ENCODE results near the gene GGNBP2. TPM values are rescaled to one million over a fixed set of nuclear protein-coding genes. Genes with fewer than 3 reads are reported as not detected.

The GGNBP2 gene
- total and polyA plus RNA-seq, 2 experiments from 2014 or later = 48.1 to 54.3 TPM

DNA sequence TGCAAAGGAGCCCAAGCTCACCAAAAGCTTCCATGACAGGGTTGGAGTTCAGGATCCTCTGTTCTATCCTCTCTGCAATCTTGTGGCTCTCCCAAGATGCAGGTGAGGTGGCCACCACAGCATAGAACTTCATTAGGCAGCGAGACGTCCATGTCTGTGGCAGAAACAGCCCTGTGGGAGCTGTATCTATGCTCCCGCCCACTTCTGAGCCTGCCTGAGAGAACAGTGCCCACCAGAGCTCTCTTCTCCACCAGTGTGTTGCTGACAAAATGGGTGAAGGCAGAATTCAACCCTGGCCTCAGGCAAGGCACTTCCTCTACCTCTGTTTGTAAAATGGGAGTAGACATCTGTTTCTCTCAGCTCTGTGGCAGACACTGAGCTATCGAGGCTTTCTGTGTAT, 28.9 kb upstream of the GGNBP2 start:
- no peak overlapping the region for H3K4me3 ChIP-seq
- H3K27me3 ChIP-seq = no peaks in the 10 kb centered on the region
- peaks cover 6% of the 10 kb centered on the region for H3K36me3 ChIP-seq
- TF ChIP-seq, protein P1, sequence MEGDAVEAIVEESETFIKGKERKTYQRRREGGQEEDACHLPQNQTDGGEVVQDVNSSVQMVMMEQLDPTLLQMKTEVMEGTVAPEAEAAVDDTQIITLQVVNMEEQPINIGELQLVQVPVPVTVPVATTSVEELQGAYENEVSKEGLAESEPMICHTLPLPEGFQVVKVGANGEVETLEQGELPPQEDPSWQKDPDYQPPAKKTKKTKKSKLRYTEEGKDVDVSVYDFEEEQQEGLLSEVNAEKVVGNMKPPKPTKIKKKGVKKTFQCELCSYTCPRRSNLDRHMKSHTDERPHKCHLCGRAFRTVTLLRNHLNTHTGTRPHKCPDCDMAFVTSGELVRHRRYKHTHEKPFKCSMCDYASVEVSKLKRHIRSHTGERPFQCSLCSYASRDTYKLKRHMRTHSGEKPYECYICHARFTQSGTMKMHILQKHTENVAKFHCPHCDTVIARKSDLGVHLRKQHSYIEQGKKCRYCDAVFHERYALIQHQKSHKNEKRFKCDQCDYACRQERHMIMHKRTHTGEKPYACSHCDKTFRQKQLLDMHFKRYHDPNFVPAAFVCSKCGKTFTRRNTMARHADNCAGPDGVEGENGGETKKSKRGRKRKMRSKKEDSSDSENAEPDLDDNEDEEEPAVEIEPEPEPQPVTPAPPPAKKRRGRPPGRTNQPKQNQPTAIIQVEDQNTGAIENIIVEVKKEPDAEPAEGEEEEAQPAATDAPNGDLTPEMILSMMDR (IDR thresholded peaks at IDR 0.05; ENCODE audit: low read depth, low read length) = no peak
- no peaks in the 10 kb centered on the region for H3K9me3 ChIP-seq (ENCODE audit: low read depth)
- no peak for DNase-seq (ENCODE audit: low read depth in 1 of 2, low spot score in 1 of 2)
- H3K4me1 ChIP-seq (ENCODE audit: low read depth) = no peaks in the 10 kb centered on the region
- no peak overlapping the region for H3K27ac ChIP-seq

DNA sequence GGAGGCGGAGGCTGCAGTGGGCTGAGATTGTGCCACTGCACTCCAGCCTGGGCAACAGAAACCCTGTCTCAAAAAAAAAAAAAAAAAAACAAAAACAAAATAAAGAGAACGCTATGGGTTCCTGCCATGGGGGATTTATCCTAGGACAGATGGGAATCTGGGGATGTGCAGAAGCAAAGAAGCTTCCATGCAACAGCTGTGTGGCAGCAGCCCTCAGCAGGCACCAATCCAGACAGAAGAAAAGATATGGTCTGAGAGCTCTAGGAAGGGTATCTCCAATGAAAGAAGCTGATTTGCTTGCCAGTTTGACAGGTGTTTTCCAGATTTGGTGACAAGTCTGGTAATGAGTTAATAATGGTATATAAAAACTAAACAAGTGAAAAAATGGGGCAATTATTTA, 21.6 kb upstream of the GGNBP2 start:
- Histone ChIP-seq H3K4me3 (no peak overlapping the region), H3K27ac (no peak overlapping the region), H3K4me1 (ENCODE audit: low read depth) (no peaks in the 10 kb centered on the region), H3K36me3 (peaks cover 30% of the 10 kb centered on the region), H3K27me3 (no peaks in the 10 kb centered on the region), H3K9me3 (ENCODE audit: low read depth) (no peaks in the 10 kb centered on the region)
- no peak for DNase-seq (ENCODE audit: low read depth in 1 of 2, low spot score in 1 of 2)
- TF ChIP-seq, protein P1 (IDR thresholded peaks at IDR 0.05; ENCODE audit: low read depth, low read length) = no peak

DNA sequence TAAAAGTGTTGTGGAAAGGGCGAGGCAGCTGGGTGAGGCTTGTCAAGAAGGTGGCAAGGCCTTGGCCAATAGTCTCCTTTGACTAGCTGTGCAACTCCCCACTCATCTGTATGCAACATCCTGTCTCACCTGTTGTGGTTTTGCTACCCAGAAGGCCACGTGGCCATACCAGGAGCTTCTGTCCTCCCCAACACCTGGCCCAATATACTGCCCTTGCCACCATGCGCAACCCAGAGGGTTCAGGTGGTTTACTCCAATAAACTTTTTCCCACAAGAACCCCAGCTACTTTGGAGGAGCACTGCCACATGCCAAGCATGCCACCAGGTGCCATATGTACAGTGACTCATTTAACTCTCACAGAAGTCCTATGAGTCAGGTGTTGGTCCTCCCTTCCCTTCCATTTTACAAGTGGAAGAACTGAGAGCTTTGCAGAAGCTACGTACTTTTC, 20.3 kb upstream of the GGNBP2 start:
- peaks cover 32% of the 10 kb centered on the region for H3K36me3 ChIP-seq
- no peak for DNase-seq (ENCODE audit: low read depth in 1 of 2, low spot score in 1 of 2)
- H3K27ac ChIP-seq = no peak overlapping the region
- no peaks in the 10 kb centered on the region for H3K27me3 ChIP-seq
- TF ChIP-seq, protein P1 (IDR thresholded peaks at IDR 0.05; ENCODE audit: low read depth, low read length) = no peak
- H3K4me1 ChIP-seq (ENCODE audit: low read depth) = no peaks in the 10 kb centered on the region
- H3K9me3 ChIP-seq (ENCODE audit: low read depth) = no peaks in the 10 kb centered on the region
- H3K4me3 ChIP-seq = no peak overlapping the region

GRCh38 chr17:36525113-36525512, 19.6 kb upstream of the GGNBP2 start:
- DNase-seq (ENCODE audit: low read depth in 1 of 2, low spot score in 1 of 2) = no peak

GRCh38 chr17:36525888-36526287, 18.8 kb upstream of the GGNBP2 start:
- Histone ChIP-seq H3K27ac (no peak overlapping the region), H3K4me1 (ENCODE audit: low read depth) (no peaks in the 10 kb centered on the region), H3K36me3 (peaks cover 29% of the 10 kb centered on the region), H3K9me3 (ENCODE audit: low read depth) (no peaks in the 10 kb centered on the region), H3K4me3 (no peak overlapping the region), H3K27me3 (no peaks in the 10 kb centered on the region)
- TF ChIP-seq, protein P1 (IDR thresholded peaks at IDR 0.05; ENCODE audit: low read depth, low read length) = no peak
- DNase-seq (ENCODE audit: low read depth in 1 of 2, low spot score in 1 of 2) = no peak

More at GRCh38 chr17:36525113-36525512, 19.6 kb upstream of the GGNBP2 start:
- TF ChIP-seq, protein P1 (IDR thresholded peaks at IDR 0.05; ENCODE audit: low read depth, low read length) = no peak
- peaks cover 32% of the 10 kb centered on the region for H3K36me3 ChIP-seq
- no peaks in the 10 kb centered on the region for H3K27me3 ChIP-seq
- H3K27ac ChIP-seq = no peak overlapping the region
- no peaks in the 10 kb centered on the region for H3K4me1 ChIP-seq (ENCODE audit: low read depth)
- H3K9me3 ChIP-seq (ENCODE audit: low read depth) = no peaks in the 10 kb centered on the region
- no peak overlapping the region for H3K4me3 ChIP-seq
